Middle frontal gyrus (tissue), 1 donor: Measurements from ENCODE around the gene ARHGEF4.

ENCODE experiments used
- DNase-seq: peaks from one replicate; pipeline ENCODE4 v3.0.0-alpha.2; 2015; ENCODE audit warnings: low spot score; ENCODE audit errors: extremely low spot score

ARHGEF4 gene

GRCh38 chr2:130819608-130820278 lies 17.0 kb upstream of the ARHGEF4 start:
- no peak for DNase-seq

- DNase-seq = peak; percentile 60
These were observed 16.3 kb upstream of the ARHGEF4 start for GRCh38 chr2:130820279-130820861.

GRCh38 chr2:130821867-130822266 lies 14.8 kb upstream of the ARHGEF4 start:
- no peak for DNase-seq

GRCh38 chr2:130822766-130823165 lies 13.9 kb upstream of the ARHGEF4 start:
- DNase-seq = no peak

- no peak for DNase-seq
These were observed 13.4 kb upstream of the ARHGEF4 start for GRCh38 chr2:130823171-130823885.

- DNase-seq = no peak
These were observed 12.7 kb upstream of the ARHGEF4 start for GRCh38 chr2:130823886-130824491.

- peak; percentile 6 for DNase-seq
These were observed 12.1 kb upstream of the ARHGEF4 start for GRCh38 chr2:130824492-130825061.

GRCh38 chr2:130825231-130825965 lies 11.3 kb upstream of the ARHGEF4 start:
- DNase-seq = peak; percentile 38

- no peak for DNase-seq
These were observed 10.8 kb upstream of the ARHGEF4 start for GRCh38 chr2:130825966-130826253.

GRCh38 chr2:130826419-130826818 lies 10.3 kb upstream of the ARHGEF4 start:
- DNase-seq = no peak

- DNase-seq = no peak
These were observed 9.8 kb upstream of the ARHGEF4 start for GRCh38 chr2:130826821-130827501.

GRCh38 chr2:130827502-130828251 lies 9.0 kb upstream of the ARHGEF4 start:
- no peak for DNase-seq

- no peak for DNase-seq
These were observed 8.3 kb upstream of the ARHGEF4 start for GRCh38 chr2:130828461-130828860.

GRCh38 chr2:130829015-130829414 lies 7.7 kb upstream of the ARHGEF4 start:
- no peak for DNase-seq

- no peak for DNase-seq
These were observed 6.2 kb upstream of the ARHGEF4 start for GRCh38 chr2:130830538-130830937.

GRCh38 chr2:130831356-130831755 lies 5.4 kb upstream of the ARHGEF4 start:
- DNase-seq = no peak

GRCh38 chr2:130832296-130832940 lies 4.3 kb upstream of the ARHGEF4 start:
- no peak for DNase-seq

- no peak for DNase-seq
These were observed 2.4 kb upstream of the ARHGEF4 start for GRCh38 chr2:130834091-130834930.
